GOT3 (cell line): Measurements from ENCODE around the gene HMX2.
A peak's percentile ranks its signal among the peaks of the same experiment; 100 is the strongest.
"Not testable (repeated sequence)": the region's sequence is repeated elsewhere in the genome, so short reads cannot be mapped to it uniquely, and the experiment has no call there.

Source experiments
- DNase-seq: peaks from one replicate; lab custom pipeline; 2025; ENCODE audit warnings: mixed read lengths; lab: John Stamatoyannopoulos, UW

HMX2 gene

DNA sequence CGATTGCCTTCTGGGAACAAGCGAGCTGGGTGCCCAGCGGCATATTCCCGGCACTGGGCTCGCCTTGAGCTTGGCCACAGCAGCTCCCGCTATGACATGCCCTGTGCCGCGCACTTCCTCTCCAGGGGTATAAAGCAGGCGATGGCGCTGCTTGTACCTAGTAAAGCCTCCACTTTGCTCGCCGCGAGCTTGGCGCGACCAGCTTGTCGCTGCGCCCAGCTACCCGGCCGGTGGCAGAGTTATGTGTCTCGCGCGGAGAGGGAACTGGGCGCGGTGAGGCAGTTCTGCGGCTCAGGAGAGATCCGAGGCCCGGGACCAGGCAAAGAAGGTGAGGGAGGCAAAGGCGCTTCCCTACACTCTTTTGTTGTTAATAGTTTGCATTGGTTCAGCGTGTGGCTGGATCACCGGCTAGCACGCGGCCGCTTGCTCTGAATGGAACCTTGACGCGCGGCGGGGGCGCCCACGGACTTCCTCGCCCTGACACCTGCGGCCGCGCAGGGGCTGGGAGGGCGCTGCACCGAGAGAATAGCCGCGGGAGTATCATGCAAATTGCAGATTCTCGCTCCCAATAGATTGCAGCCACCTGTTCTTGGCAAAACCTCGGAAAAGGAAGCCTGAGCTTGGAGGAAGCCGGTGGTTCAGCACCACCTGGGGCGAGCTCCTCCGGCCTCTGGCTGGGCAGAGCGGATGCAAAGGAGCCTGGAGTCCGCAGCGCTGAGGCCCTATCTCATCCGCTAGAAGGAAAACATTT is 3.2 kb downstream of the HMX2 start:
- DNase-seq, result no peak

DNA sequence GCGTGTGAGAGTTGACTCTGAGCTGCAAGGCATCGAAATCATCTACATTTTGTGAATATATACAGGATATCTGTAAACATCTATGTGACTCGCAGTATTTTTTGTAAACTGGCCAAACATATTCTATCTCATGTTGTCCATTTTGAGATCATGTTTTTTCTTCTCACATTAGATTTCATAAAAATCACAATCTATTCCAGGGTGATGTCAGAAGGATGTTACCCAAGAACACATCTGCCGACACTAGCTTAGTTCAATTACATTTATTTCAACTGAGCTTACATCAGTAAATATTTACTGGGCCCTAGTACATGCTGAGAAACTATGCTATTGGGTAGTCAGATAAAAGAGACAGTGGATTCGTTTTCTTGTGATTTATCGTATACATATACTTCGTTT is 3.8 kb downstream of the HMX2 start:
- no peak for DNase-seq

DNA sequence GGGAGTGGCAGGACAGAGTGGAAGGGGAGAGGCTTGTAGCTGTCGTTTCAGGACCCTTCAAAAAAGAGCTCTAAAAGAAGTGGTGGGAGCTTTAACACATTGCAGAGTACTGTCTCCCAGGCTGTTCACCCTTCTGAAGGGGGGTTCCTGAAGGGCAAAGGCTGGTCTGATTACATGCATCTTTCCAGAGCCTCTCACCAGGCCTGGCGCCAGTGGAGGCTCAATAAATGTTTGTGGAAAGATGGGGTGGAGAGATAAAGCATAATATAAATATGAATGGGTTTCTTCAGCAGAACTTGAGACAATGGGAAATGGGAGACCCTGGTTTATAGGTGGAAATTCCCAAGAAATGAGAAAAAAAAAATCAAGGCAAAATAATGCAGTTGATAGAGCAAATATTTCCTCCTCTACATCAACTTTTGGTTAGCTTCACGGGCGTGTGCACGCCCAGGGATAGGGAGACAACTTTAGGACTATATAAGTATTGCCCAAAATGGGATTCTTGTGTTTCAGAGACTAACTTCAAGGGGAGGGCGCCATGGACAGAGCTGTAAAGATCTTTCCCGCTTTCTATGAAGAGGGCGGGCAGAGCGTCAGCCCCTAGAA is 5.7 kb downstream of the HMX2 start:
- no peak for DNase-seq

DNA sequence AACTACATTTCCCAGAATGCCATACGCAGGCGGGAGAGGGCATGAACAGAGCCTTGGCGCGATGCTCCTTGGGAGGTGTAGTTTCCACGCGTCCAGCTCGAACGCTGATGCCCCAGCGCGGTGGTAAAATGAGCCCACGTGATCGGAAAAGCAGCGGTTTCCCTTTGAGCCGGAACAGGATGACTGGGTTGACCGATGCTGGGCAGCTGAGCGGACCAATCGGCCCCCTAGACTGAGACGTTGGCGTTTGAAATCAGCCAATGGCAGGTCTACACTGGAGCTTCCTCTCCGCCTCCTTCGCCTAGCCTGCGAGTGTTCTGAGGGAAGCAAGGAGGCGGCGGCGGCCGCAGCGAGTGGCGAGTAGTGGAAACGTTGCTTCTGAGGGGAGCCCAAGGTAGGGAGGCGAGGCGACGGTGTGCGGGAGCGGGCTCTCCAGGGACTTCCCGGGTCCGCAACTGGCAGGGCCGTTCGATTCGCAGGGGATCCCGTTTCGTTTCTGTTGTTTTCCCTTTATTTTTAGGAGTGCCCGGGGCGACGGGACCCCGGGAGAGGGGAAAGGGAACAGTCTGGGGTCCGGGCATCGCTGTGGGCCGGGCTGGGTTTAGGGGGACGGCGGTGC is 6.3 kb downstream of the HMX2 start, which contains the start of gene BUB3:
Gene BUB3, plus strand, starts transcription at position 311 of the 619 bp plus-strand sequence. CDS start 516 bp downstream, outside the sequence.
- peak; percentile 92 for DNase-seq

DNA sequence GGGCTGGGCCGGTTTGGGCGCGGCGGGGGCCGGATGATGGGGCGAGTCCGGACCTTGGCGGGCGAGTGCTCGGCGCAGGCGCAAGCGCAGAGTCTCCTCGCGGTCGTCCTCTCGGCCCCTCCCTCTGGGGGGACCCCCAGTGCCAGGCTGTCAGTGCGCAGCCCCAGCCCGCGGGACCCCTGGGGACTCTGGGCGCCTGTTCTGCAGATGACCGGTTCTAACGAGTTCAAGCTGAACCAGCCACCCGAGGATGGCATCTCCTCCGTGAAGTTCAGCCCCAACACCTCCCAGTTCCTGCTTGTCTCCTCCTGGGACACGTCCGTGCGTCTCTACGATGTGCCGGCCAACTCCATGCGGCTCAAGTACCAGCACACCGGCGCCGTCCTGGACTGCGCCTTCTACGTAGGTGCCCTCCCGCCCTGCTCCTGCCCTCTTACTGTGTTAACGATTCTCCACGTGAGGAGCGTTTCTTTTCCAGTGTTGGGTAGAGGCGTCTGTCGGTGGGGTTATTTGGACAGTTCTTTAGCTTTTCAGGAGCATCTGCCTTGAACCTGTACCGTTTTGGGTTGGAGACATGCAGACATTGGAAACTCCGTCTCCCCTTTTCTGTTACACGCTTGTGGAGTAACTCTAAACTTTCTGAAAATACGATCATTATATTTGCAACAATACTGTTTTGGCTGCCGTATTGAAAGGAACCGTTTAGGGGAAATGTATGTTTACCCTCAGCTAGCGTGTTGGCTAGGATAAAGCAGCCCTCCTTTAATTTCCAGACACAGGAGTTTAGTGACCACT is 7.0 kb downstream of the HMX2 start:
- DNase-seq, result no peak

DNA sequence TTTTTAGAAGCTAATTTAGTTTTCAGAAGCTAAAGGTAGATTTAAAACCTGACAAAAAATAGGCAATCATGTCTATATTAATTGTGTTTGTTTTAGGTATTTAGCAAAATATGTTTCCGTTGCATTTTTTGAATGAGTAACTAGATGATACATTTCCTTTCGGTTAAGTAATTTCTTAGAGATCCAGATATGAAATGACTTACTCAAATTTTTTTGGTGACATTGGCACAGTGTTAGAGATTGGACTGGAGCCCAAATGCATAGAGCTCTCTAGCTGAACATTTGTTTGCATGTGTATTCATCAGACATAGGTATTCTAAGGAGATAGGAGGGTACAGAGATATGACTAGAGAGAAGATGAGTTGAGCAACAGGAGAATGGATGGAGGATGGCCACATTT is 8.1 kb downstream of the HMX2 start:
- no peak for DNase-seq

DNA sequence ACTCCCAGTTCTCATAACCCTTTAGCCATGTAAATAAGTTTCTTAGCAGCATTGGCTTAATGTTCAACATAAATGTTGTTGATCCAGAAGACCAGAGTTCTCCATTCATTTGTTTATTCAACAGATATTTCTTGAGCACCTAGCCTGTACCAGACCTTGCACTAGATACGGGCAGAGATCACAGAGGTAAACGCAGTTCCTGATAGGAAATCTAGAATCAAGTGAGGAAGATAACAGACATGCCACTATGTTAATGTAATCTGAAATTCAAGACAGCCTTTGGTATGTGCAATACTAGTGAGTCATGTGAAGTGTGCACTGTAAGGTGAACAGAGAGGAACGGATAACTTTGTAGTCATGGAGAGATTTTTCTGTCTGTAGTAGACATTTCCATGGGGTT is 9.3 kb downstream of the HMX2 start:
- no peak for DNase-seq

DNA sequence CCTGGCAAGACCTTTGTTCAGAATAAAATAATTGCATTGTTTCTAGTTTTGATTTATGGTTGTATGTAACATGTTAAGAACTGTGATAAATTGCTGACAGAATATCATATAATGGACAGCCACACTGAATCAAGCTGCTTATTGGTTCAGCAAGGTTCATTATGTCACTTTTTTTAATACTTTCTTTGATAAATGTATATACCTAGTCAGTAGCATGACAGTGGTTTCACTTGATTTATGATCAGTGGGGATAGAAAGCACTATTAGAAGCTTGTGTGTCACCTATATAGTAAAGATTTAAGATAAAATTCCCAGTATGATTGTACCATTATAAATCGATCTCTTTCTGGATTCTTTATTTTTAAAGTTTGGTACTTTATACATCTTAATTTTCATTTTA is 10.7 kb downstream of the HMX2 start:
- DNase-seq, result no peak

DNA sequence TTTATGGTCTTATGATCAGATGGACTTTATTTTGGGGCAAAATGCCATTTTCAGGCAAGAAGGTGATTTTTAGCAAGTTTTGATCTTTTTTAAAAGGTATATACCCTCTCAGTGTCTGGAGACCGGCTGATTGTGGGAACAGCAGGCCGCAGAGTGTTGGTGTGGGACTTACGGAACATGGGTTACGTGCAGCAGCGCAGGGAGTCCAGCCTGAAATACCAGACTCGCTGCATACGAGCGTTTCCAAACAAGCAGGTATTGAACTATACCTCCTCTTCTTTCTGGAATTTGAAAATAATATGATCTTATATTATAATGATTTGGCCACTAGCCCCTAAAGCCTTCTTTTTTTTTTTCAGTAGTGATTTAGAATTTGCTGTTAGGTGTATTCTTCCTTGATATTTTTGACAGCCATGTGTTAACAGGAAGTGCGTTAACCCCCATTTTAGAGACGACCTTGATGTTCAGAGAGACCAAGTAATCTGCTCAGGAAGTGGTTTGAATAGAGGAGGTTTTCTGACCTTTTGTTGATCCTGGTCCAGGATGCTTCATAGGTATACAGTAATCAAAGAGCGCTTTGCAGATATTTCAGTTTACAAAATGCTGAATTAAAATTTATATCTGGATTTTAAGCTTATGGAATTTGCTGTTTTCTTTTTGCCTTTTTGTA is 12.5 kb downstream of the HMX2 start:
- no peak for DNase-seq

DNA sequence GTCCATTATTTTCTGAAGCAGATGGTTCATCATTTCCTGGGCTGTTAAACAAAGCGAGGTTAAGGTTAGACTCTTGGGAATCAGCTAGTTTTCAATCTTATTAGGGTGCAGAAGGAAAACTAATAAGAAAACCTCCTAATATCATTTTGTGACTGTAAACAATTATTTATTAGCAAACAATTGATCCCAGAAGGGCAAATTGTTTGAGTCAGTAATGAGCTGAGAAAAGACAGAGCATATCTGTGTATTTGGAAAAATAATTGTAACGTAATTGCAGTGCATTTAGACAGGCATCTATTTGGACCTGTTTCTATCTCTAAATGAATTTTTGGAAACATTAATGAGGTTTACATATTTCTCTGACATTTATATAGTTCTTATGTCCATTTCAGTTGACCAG is 16.4 kb downstream of the HMX2 start:
- no peak for DNase-seq

DNA sequence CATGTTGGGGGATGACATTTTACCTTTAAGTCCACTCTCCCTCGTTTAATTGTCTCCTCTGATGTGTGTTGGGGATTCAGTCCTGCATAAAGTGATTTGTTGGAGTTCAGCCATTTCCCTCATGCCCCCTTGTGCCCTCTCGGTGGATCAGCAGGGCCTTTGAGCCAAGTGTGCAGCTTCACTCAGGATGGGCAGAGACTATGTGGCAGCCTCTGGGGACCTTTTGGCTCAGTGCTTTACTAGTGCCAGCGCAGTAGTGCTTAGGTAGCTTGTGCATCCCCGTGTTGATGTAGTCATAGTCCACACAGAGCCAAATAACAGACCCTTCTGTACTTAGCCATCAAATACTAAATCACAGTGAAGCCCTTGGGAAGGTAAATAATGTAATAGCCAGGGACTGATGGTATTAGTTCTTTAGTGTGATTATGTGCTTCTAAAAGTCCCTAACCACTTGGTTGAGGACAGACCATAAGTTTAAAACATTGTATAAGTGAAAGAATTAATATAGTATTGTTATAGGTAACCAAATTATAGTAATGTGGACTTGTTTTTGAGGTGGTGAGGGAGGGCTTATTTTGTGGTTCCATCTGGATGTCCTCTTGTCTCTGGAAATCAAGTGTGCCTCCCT is 17.6 kb downstream of the HMX2 start:
- DNase-seq, result no peak

DNA sequence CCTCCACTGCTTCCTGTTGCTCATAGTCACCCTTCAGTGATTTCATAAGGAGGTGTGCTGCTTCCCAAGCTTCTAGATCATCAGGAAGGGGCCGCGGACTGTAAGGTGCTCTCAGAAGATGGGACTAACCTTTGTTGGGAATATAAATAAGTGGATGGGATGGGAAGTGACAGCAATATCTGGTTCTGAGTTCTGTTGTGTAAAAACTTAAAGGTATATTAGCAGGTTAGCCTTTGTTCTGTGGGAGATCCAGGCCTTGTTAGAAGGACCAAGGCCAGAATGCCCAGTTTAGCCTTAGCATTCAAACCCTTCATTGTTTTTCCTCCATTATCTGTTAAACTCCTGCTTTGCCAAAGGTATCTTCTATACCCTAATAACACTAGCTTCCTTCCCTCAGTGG is 18.7 kb downstream of the HMX2 start:
- no peak for DNase-seq

DNA sequence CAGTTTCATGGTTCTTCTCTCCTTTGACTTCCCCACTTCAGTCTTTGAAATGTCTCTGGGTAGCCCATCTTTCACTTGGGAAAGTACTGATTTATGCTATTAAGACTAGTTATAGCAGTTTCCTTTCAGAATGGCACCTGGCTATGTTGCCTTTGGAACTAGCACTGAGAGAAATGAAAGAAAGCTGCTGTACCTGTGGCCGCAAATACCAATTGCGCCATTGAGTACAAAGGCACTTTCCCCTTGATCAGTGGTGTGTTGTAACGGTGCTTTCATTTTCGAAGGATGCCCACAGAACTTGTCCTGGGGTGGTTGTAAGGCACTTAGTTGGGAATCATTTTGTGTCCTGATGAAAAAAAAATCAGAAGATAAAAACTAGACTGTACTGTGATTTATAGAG is 23.0 kb downstream of the HMX2 start:
- DNase-seq, result no peak

DNA sequence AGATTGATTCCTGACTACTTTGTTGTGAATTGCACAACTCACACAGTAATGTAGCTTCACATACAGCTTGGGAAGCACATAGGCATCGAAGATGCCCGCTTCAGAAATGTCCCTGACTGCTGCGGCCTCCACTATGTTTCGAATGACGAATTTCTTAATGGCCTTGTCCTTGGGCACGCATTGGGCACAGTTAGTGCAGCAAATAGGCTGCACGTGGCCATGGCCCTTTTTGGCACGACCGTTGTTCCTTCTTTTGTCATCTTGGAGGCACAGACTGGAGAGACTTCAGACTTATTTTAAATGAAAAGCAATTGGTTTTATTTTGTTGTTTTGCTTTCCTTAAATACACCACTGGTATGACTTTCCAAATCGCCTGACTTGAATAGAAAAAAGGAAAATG is 23.7 kb downstream of the HMX2 start:
- not testable (repeated sequence) for DNase-seq

DNA sequence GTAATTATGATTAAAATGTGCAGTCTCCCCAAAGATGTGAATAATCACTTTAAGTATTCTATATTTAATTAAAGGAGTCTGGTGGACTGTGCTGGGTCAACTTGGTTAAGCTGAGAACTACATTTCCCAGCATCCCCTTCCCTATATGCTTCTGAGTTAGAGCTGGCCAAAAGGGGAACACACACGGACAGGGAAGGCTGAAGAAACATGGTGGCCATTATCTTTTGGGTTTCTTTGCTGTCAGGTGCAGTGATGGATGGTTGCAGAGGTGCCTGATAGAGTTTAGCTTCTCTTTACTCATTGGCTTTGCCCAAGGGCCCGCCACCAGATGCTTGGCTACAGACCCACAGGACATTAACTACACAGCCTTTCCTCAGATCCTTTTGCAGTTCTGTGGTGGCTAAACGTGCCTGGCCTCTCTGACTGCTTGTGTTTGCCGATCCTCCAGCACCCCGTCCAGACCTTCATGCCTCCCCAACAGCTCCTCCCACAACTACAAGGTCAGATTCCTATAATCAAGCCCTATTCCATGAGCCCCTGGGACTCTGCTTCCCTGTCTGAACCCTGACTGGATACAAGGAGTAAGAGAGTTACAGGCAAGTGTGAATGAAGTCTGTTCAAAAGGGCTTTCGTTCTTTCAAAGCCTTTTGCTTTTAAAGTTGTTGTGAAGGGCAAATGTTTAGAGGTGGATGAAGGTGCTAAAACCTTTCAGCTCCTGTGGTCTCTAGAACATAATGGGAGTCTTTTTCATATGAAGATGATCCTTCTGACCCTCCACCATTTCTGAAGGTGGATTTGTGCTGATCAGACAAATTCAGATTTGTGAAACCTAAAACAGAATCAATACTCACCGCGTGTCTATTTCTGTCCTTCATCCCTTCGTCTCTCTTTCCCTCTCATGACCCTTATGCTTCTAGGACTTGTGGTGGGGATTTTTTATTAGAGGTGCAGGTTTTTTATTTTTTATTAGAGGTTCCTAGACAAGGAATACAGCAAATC is 27.8 kb downstream of the HMX2 start:
- no peak for DNase-seq

DNA sequence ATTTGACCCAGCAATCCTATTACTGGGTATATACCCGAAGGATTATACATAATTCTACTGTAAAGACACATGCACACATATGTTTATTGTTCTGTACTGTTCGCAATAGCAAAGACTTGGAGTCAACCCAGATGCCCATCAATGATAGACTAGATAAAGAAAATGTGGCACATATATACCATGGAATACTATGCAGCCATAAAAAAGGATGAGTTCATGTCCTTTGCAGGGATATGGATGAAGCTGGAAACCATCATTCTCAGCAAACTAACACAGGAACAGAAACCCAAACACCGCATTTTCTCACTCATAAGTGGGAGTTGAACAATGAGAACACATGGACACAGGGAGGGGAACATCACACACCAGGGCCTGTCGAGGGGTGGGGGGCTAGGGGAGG is 30.5 kb downstream of the HMX2 start:
- DNase-seq, result not testable (repeated sequence)

DNA sequence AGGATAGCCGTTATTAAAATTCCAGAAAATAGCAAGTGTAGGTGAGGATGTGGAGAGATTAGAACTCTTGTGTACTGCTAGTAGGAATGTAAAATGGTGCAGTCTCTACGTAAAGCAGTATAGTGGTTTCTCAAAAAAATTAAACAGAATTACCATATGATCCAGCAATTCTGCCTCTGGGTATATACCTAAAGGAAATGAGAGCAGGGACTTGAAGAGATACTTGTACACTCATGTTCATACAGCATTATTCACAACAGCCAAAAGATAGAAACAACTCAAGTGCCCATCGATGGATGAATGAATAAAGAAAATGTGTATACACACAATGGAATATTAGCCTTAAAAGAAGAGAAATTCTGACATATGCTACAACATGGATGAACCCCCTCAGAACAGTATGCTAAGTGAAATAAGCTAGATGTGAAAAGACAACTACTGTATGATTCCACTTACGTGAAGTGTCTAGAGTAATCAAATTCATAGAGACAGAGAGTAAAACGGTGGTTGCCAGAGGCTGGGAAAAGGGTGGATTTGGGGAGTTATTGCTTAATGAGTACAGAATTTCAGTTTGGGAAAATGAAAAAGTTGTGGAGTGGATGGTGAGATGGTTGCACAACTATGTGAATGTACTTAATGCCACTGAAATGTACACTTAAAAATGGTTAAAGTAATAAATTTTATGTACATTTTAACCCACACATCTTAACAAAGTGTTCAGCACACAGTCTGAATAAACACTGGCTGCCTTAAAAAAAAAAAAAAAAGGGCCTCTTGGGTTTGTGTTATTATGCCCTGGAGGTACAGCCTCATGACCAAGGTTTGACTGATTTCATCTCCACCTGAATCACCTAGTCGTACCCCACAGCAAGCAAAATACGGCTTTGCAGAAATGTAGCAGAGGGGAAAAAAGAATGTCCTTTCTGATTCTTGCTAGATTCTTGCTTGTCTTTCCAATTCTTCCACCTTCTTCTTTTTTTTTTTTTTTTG is 32.5 kb downstream of the HMX2 start:
- no peak for DNase-seq

DNA sequence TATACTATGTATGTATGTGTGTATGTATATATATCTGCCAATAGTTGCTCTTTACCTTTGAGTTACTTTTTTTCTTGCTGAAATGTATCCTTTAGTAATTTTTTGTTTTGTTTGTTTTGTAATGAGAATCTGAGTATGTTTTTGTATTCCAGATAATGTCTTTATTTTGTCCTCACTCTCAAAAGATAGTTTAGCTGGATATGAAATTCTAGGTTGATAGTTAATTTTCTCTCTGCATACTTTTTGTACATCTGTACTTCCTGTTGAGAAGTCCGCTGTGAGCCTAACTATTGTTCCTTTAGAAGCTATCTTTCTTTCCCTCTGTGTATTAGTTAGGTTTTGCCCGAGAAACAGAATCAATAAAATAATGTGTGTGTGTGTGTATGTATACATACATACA is 35.8 kb downstream of the HMX2 start:
- no peak for DNase-seq

DNA sequence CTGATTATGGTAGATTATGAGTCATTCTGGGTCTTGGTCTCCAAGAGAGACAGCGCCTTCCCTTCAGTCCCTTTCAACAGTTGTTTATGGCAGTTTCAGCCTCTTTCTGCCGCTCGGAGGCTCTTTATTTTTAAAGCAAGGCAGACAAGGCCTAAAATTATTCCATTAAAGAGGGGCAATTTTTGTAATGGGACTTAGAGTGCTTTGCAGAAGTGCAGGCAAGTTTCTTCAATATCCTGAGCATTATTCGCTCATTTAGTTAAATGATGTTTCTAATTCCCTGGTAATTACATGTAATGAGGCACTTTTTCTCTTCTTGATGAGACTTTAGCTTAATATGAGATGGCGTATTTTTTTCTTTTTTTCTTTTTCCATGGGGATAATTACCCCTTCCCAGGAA is 39.8 kb downstream of the HMX2 start:
- DNase-seq, result no peak
